ENCODE results near the gene PCDH8.
"Not testable (repeated sequence)": the region's sequence is repeated elsewhere in the genome, so short reads cannot be mapped to it uniquely, and the experiment has no call there.

The PCDH8 gene

GRCh38 chr13:52835071-52835839, 13.2 kb downstream of the PCDH8 start:
- no peak for DNase-seq (ENCODE audit: low read depth, low spot score)
- no peak overlapping the region for H3K4me3 ChIP-seq (ENCODE audit: low read length)

GRCh38 chr13:52833296-52833875, 15.1 kb downstream of the PCDH8 start:
- no peak for DNase-seq (ENCODE audit: low read depth, low spot score)
- H3K4me3 ChIP-seq (ENCODE audit: low read length) = no peak overlapping the region

- DNase-seq (ENCODE audit: low read depth, low spot score) = no peak
- no peak overlapping the region for H3K4me3 ChIP-seq (ENCODE audit: low read length)
Observed at GRCh38 chr13:52832313-52832712, 16.1 kb downstream of the PCDH8 start.

GRCh38 chr13:52830946-52831345, 17.5 kb downstream of the PCDH8 start:
- no peak overlapping the region for H3K4me3 ChIP-seq (ENCODE audit: low read length)
- DNase-seq (ENCODE audit: low read depth, low spot score) = no peak

GRCh38 chr13:52827839-52828238, 20.6 kb downstream of the PCDH8 start:
- DNase-seq (ENCODE audit: low read depth, low spot score) = no peak
- H3K4me3 ChIP-seq (ENCODE audit: low read length) = no peak overlapping the region

GRCh38 chr13:52817886-52818285, 30.6 kb downstream of the PCDH8 start:
- not testable (repeated sequence) for H3K4me3 ChIP-seq (ENCODE audit: low read length); DNase-seq (ENCODE audit: low read depth, low spot score)

GRCh38 chr13:52815330-52815729, 33.1 kb downstream of the PCDH8 start:
- no peak overlapping the region for H3K4me3 ChIP-seq (ENCODE audit: low read length)
- no peak for DNase-seq (ENCODE audit: low read depth, low spot score)

GRCh38 chr13:52812941-52813340, 35.5 kb downstream of the PCDH8 start:
- no peak for DNase-seq (ENCODE audit: low read depth, low spot score)
- no peak overlapping the region for H3K4me3 ChIP-seq (ENCODE audit: low read length)

- no peak for DNase-seq (ENCODE audit: low read depth, low spot score)
- H3K4me3 ChIP-seq (ENCODE audit: low read length) = no peak overlapping the region
Observed at GRCh38 chr13:52811841-52812240, 36.6 kb downstream of the PCDH8 start.

- H3K4me3 ChIP-seq (ENCODE audit: low read length) = no peak overlapping the region
- DNase-seq (ENCODE audit: low read depth, low spot score) = no peak
Observed at GRCh38 chr13:52810526-52810925, 37.9 kb downstream of the PCDH8 start.

- DNase-seq (ENCODE audit: low read depth, low spot score) = no peak
- H3K4me3 ChIP-seq (ENCODE audit: low read length) = no peak overlapping the region
Observed at GRCh38 chr13:52810011-52810410, 38.4 kb downstream of the PCDH8 start.

- H3K4me3 ChIP-seq (ENCODE audit: low read length) = no peak overlapping the region
Observed at GRCh38 chr13:52809310-52809769, 39.1 kb downstream of the PCDH8 start.

GRCh38 chr13:52808842-52809219, 39.6 kb downstream of the PCDH8 start:
- no peak for DNase-seq (ENCODE audit: low read depth, low spot score)
- H3K4me3 ChIP-seq (ENCODE audit: low read length) = no peak overlapping the region

More at GRCh38 chr13:52809310-52809769, 39.1 kb downstream of the PCDH8 start:
- peak; percentile 65 for DNase-seq (ENCODE audit: low read depth, low spot score)

- DNase-seq (ENCODE audit: low read depth, low spot score) = no peak
- no peak overlapping the region for H3K4me3 ChIP-seq (ENCODE audit: low read length)
Observed at GRCh38 chr13:52806029-52806428, 42.4 kb downstream of the PCDH8 start.

- H3K4me3 ChIP-seq (ENCODE audit: low read length) = no peak overlapping the region
- DNase-seq (ENCODE audit: low read depth, low spot score) = no peak
Observed at GRCh38 chr13:52804202-52804641, 44.2 kb downstream of the PCDH8 start.

GRCh38 chr13:52800856-52801255, 47.6 kb downstream of the PCDH8 start:
- H3K4me3 ChIP-seq (ENCODE audit: low read length) = no peak overlapping the region
- DNase-seq (ENCODE audit: low read depth, low spot score) = no peak

- H3K4me3 ChIP-seq (ENCODE audit: low read length) = no peak overlapping the region
- no peak for DNase-seq (ENCODE audit: low read depth, low spot score)
Observed at GRCh38 chr13:52798770-52799430, 49.5 kb downstream of the PCDH8 start.

GRCh38 chr13:52797176-52797575, 51.3 kb downstream of the PCDH8 start:
- H3K4me3 ChIP-seq (ENCODE audit: low read length) = no peak overlapping the region
- DNase-seq (ENCODE audit: low read depth, low spot score) = no peak

- no peak overlapping the region for H3K4me3 ChIP-seq (ENCODE audit: low read length)
- no peak for DNase-seq (ENCODE audit: low read depth, low spot score)
Observed at GRCh38 chr13:52794589-52794988, 53.9 kb downstream of the PCDH8 start.

- H3K4me3 ChIP-seq (ENCODE audit: low read length) = no peak overlapping the region
Observed at GRCh38 chr13:52793515-52794061, 54.9 kb downstream of the PCDH8 start.

More at GRCh38 chr13:52793515-52794061, 54.9 kb downstream of the PCDH8 start:
- no peak for DNase-seq (ENCODE audit: low read depth, low spot score)
